Ishikawa (cell line): ENCODE results near the gene CIB1.

Experiments used
- CEBPB ChIP-seq: IDR thresholded peaks from 2 replicates; pipeline ENCODE4 v1.6.1; 2012
- CREB1 ChIP-seq: IDR thresholded peaks from 2 replicates; pipeline ENCODE4 v1.6.1; 2012; ENCODE audit warnings: low read depth
- EP300 ChIP-seq: IDR thresholded peaks from 2 replicates; pipeline ENCODE4 v1.6.1; 2012; ENCODE audit warnings: borderline replicate concordance
- TAF1 ChIP-seq: IDR thresholded peaks from 2 replicates; pipeline ENCODE4 v1.6.1; 2012; ENCODE audit warnings: low read depth, mild to moderate bottlenecking
- TEAD4 ChIP-seq: IDR thresholded peaks from 2 replicates; pipeline ENCODE4 v1.6.1; 2012
- YY1 ChIP-seq: IDR thresholded peaks from 2 replicates; pipeline ENCODE4 v1.6.1; 2012; ENCODE audit warnings: low read depth
- TF ChIP-seq, protein P1 (sequence below): IDR thresholded peaks from 2 replicates; pipeline ENCODE4 v1.6.1; 2012; ENCODE audit warnings: low read depth, mild to moderate bottlenecking
- TF ChIP-seq, protein P2 (sequence below): IDR thresholded peaks from 2 replicates; pipeline ENCODE4 v1.6.1; 2012

DNA sequence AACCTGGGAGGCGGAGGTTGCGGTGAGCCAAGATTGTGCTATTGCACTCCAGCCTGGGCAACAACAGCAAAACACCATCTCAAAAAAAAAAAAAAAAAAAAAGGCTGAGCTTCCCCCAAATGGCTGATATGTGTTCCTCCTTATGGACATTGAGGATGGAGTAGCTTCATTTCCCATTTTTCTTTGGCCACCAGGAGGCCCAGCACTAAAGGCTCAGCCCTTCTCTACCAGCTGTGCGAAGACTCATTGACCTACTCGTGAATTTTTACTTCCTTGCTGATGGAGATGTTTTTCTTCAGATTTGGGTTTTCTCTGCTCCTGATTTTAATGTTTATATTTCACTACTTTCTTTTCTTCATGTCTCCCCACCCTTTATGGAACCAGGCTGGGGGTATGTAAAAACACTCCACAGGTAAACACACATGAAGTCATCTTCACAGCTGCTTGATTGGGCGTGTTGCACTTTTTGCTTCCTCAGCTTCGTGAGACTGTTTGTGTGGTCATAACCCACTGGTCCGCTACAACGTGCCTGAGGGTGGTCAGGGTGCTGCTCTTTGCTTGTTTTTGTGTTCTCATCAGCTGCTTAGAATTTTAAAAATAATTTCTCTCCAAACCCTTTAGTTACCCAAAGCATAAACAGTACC, 19.1 kb downstream of the CIB1 start:
- TF ChIP-seq, protein P1, sequence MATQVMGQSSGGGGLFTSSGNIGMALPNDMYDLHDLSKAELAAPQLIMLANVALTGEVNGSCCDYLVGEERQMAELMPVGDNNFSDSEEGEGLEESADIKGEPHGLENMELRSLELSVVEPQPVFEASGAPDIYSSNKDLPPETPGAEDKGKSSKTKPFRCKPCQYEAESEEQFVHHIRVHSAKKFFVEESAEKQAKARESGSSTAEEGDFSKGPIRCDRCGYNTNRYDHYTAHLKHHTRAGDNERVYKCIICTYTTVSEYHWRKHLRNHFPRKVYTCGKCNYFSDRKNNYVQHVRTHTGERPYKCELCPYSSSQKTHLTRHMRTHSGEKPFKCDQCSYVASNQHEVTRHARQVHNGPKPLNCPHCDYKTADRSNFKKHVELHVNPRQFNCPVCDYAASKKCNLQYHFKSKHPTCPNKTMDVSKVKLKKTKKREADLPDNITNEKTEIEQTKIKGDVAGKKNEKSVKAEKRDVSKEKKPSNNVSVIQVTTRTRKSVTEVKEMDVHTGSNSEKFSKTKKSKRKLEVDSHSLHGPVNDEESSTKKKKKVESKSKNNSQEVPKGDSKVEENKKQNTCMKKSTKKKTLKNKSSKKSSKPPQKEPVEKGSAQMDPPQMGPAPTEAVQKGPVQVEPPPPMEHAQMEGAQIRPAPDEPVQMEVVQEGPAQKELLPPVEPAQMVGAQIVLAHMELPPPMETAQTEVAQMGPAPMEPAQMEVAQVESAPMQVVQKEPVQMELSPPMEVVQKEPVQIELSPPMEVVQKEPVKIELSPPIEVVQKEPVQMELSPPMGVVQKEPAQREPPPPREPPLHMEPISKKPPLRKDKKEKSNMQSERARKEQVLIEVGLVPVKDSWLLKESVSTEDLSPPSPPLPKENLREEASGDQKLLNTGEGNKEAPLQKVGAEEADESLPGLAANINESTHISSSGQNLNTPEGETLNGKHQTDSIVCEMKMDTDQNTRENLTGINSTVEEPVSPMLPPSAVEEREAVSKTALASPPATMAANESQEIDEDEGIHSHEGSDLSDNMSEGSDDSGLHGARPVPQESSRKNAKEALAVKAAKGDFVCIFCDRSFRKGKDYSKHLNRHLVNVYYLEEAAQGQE = no peak
- no peak for TF ChIP-seq TEAD4
- TF ChIP-seq CREB1 = no peak
- TF ChIP-seq TAF1 = no peak
- TF ChIP-seq CEBPB = no peak
- TF ChIP-seq, protein P2, sequence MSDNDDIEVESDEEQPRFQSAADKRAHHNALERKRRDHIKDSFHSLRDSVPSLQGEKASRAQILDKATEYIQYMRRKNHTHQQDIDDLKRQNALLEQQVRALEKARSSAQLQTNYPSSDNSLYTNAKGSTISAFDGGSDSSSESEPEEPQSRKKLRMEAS = no peak
- TF ChIP-seq EP300 = no peak
- no peak for TF ChIP-seq YY1
